ENCODE data around the gene AP3S2.
"Not testable (repeated sequence)": the region's sequence is repeated elsewhere in the genome, so short reads cannot be mapped to it uniquely, and the experiment has no call there.

GRCh38 chr15:89788585-89788984 is 105.2 kb downstream of the AP3S2 start:
- TF ChIP-seq CTCF, POLR2A, POLR2AphosphoS5 (IDR thresholded peaks at IDR 0.05): not testable (repeated sequence)
